Activated CD8-positive, alpha-beta memory T cell treated with anti-CD3 and anti-CD28 coated beads for 36 hours (primary cell): Measurements from ENCODE around the gene PLXNA2. TPM values are rescaled to one million over a fixed set of nuclear protein-coding genes. Genes with fewer than 3 reads are reported as not detected.

Source experiments
- CTCF ChIA-PET: fragments of 350-600 bp; sonication (Branson Sonifier 250); formaldehyde crosslinking; loops from one replicate; lab custom pipeline; 2021; ENCODE audit warnings: antibody characterized with exemption; lab: Charles Lee
- POLR2A ChIA-PET: fragments of 350-600 bp; sonication (Branson Sonifier 250); formaldehyde crosslinking; loops from one replicate; lab custom pipeline; 2021; ENCODE audit warnings: antibody characterized with exemption; lab: Charles Lee
- total RNA-seq, 2 experiments: library from RNA; stranded (reverse); gene quantifications; one replicate each; pipeline ENCODE4 v1.2.3, GENCODE V29; 2021

Gene PLXNA2
- total RNA-seq, 2 experiments from 2014 or later = 0.34 to 0.36 TPM

- CTCF ChIA-PET = no interaction called here
- POLR2A ChIA-PET = no interaction called here
Measured at GRCh38 chr1:208077232-208078075, 166.7 kb downstream of the PLXNA2 start.

GRCh38 chr1:208074353-208074752 lies 169.8 kb downstream of the PLXNA2 start:
- ChIA-PET CTCF (no interaction called here), POLR2A (no interaction called here)

GRCh38 chr1:208071435-208072031 lies 172.7 kb downstream of the PLXNA2 start:
- POLR2A ChIA-PET = no interaction called here
- CTCF ChIA-PET = interaction anchor here (2.3 kb wide), 1 partner anchor 22 kb away, joined by 6 read pairs; no protein-coding TSS in a partner anchor

- ChIA-PET CTCF (interaction anchor here (1.3 to 2.3 kb wide), 2 partner anchors 24 to 170 kb away, joined by 3 to 6 read pairs; no protein-coding TSS in a partner anchor), POLR2A (no interaction called here)
Measured at GRCh38 chr1:208069908-208070307, 174.3 kb downstream of the PLXNA2 start.

- ChIA-PET CTCF (interaction anchor here (1.3 kb wide), 1 partner anchor 170 kb away, joined by 3 read pairs; no protein-coding TSS in a partner anchor), POLR2A (no interaction called here)
Measured at GRCh38 chr1:208069317-208069716, 174.9 kb downstream of the PLXNA2 start.

GRCh38 chr1:208068908-208069307 lies 175.3 kb downstream of the PLXNA2 start:
- ChIA-PET CTCF (interaction anchor here (1.3 kb wide), 1 partner anchor 171 kb away, joined by 3 read pairs; no protein-coding TSS in a partner anchor), POLR2A (no interaction called here)

GRCh38 chr1:208068407-208068806 lies 175.8 kb downstream of the PLXNA2 start:
- ChIA-PET POLR2A (no interaction called here), CTCF (no interaction called here)

GRCh38 chr1:208066583-208066982 lies 177.6 kb downstream of the PLXNA2 start:
- ChIA-PET CTCF (no interaction called here), POLR2A (no interaction called here)

GRCh38 chr1:208065862-208066261 lies 178.3 kb downstream of the PLXNA2 start:
- ChIA-PET CTCF (no interaction called here), POLR2A (no interaction called here)

GRCh38 chr1:208061632-208062031 lies 182.6 kb downstream of the PLXNA2 start:
- ChIA-PET CTCF (no interaction called here), POLR2A (no interaction called here)

- CTCF ChIA-PET = no interaction called here
- POLR2A ChIA-PET = no interaction called here
Measured at GRCh38 chr1:208061118-208061517, 183.1 kb downstream of the PLXNA2 start.

GRCh38 chr1:208060215-208060869 lies 183.8 kb downstream of the PLXNA2 start:
- ChIA-PET CTCF (no interaction called here), POLR2A (no interaction called here)

- ChIA-PET CTCF (no interaction called here), POLR2A (no interaction called here)
Measured at GRCh38 chr1:208059409-208060001, 184.7 kb downstream of the PLXNA2 start.

- POLR2A ChIA-PET = no interaction called here
- CTCF ChIA-PET = no interaction called here
Measured at GRCh38 chr1:208058756-208059155, 185.4 kb downstream of the PLXNA2 start.

GRCh38 chr1:208058267-208058666 lies 185.9 kb downstream of the PLXNA2 start:
- ChIA-PET CTCF (no interaction called here), POLR2A (no interaction called here)

GRCh38 chr1:208057056-208057455 lies 187.1 kb downstream of the PLXNA2 start:
- POLR2A ChIA-PET = no interaction called here
- CTCF ChIA-PET = interaction anchor here (0.5 kb wide), 1 partner anchor 113 kb away, joined by 3 read pairs; no protein-coding TSS in a partner anchor

- ChIA-PET CTCF (no interaction called here), POLR2A (no interaction called here)
Measured at GRCh38 chr1:208055535-208055934, 188.6 kb downstream of the PLXNA2 start.

- POLR2A ChIA-PET = no interaction called here
- CTCF ChIA-PET = no interaction called here
Measured at GRCh38 chr1:208054911-208055379, 189.2 kb downstream of the PLXNA2 start.

GRCh38 chr1:208054485-208054884 lies 189.7 kb downstream of the PLXNA2 start:
- POLR2A ChIA-PET = no interaction called here
- CTCF ChIA-PET = no interaction called here

- POLR2A ChIA-PET = no interaction called here
Measured at GRCh38 chr1:208053661-208054060, 190.5 kb downstream of the PLXNA2 start.

More at GRCh38 chr1:208053661-208054060, 190.5 kb downstream of the PLXNA2 start:
- CTCF ChIA-PET = no interaction called here
